IMR-90 (cell line): Measurements from ENCODE around the gene UST. TPM values are rescaled to one million over a fixed set of nuclear protein-coding genes. Genes with fewer than 3 reads are reported as not detected.

Experiments used
- ATAC-seq: fragments of 200-7000 bp; cut with Tn5 transposase; 2 replicates; pipeline ENCODE4 v1.9.1; 2020; ENCODE audit warnings: low read depth, mild to moderate bottlenecking, moderate library complexity
- BruUV-seq: library from RNA; stranded (reverse); fragments of 400-500 nt; replicated peaks from 2 replicates; lab custom pipeline; 2021; lab: Mats Ljungman, UMichigan
- CTCF ChIA-PET: fragments of 300-600 bp; formaldehyde crosslinking; extraction: SDS; loops from one replicate; lab custom pipeline; 2021; ENCODE audit warnings: antibody characterized with exemption; lab: Yijun Ruan, JAX
- POLR2A ChIA-PET: fragments of 300-600 bp; sonication (Branson Sonifier 250); formaldehyde crosslinking; loops from one replicate; lab custom pipeline; 2022; ENCODE audit warnings: antibody characterized with exemption; ENCODE audit not compliant: unreplicated experiment; lab: Charles Lee
- DNase-seq: peaks from one replicate; pipeline ENCODE4 v3.0.0; 2013
- H2AFZ ChIP-seq: replicated peaks from 2 replicates; pipeline ENCODE3; 2013; ENCODE audit warnings: low read length, mild to moderate bottlenecking; ENCODE audit not compliant: poor library complexity
- H2AK5ac ChIP-seq: 2 replicates; pipeline ENCODE4 v1.6.1; 2013; ENCODE audit warnings: low read depth, low read length, inconsistent platforms
- H2AK9ac ChIP-seq: replicated peaks from 2 replicates; pipeline ENCODE3; 2013; ENCODE audit warnings: mild to moderate bottlenecking, low read depth, low read length, moderate library complexity; ENCODE audit not compliant: poor library complexity
- H2BK120ac ChIP-seq: 2 replicates; pipeline ENCODE4 v1.6.1; 2013; ENCODE audit warnings: low read depth, low read length, inconsistent platforms
- H2BK15ac ChIP-seq: 3 replicates; pipeline ENCODE4 v1.6.1; 2013; ENCODE audit warnings: low read depth, low read length, inconsistent platforms
- H2BK20ac ChIP-seq: 2 replicates; pipeline ENCODE4 v1.6.1; 2013; ENCODE audit warnings: low read depth, mild to moderate bottlenecking, inconsistent platforms, low read length, moderate library complexity
- H2BK5ac ChIP-seq: 2 replicates; pipeline ENCODE4 v1.6.1; 2013; ENCODE audit warnings: mild to moderate bottlenecking, low read depth, low read length, inconsistent platforms; ENCODE audit not compliant: poor library complexity, severe bottlenecking
- H3K14ac ChIP-seq: replicated peaks from 2 replicates; pipeline ENCODE4 v1.6.1; 2013; ENCODE audit warnings: low read depth, low read length, inconsistent platforms
- H3K18ac ChIP-seq: 2 replicates; pipeline ENCODE4 v1.6.1; 2013; ENCODE audit warnings: low read depth, low read length, control low read depth
- H3K23ac ChIP-seq: 2 replicates; pipeline ENCODE4 v1.6.1; 2013; ENCODE audit warnings: low read depth, low read length, inconsistent platforms
- H3K27ac ChIP-seq: 2 replicates; pipeline ENCODE4 v1.5.1; 2013; ENCODE audit warnings: mild to moderate bottlenecking, control low read depth, low read length; ENCODE audit not compliant: insufficient read depth
- H3K27me3 ChIP-seq: 2 replicates; pipeline ENCODE4 v1.6.1; 2013; ENCODE audit warnings: low read length; ENCODE audit not compliant: control insufficient read depth, insufficient read depth
- H3K36me3 ChIP-seq: 2 replicates; pipeline ENCODE4 v1.6.1; 2013; ENCODE audit warnings: low read length, mixed read lengths; ENCODE audit not compliant: control insufficient read depth, insufficient read depth
- H3K4ac ChIP-seq: 2 replicates; pipeline ENCODE4 v1.6.1; 2013; ENCODE audit warnings: low read depth, low read length, inconsistent platforms
- H3K4me1 ChIP-seq: 2 replicates; pipeline ENCODE4 v1.6.1; 2013; ENCODE audit warnings: low read length, mixed read lengths; ENCODE audit not compliant: control insufficient read depth, insufficient read depth
- H3K4me2 ChIP-seq: 2 replicates; pipeline ENCODE4 v1.6.1; 2013; ENCODE audit warnings: low read depth, mild to moderate bottlenecking, control low read depth, low read length, moderate library complexity
- H3K4me3 ChIP-seq: 2 replicates; pipeline ENCODE4 v1.5.1; 2013; ENCODE audit warnings: low read depth, mild to moderate bottlenecking, control low read depth, low read length, moderate library complexity; ENCODE audit not compliant: insufficient read depth
- H3K56ac ChIP-seq: 2 replicates; pipeline ENCODE4 v1.6.1; 2013; ENCODE audit warnings: low read length, inconsistent platforms; ENCODE audit not compliant: insufficient read depth; ENCODE audit errors: extremely low read depth
- H3K79me1 ChIP-seq, 2 experiments: 2 replicates each; pipeline ENCODE4 v1.6.1; 2013; ENCODE audit warnings: low read length in 2 of 2, inconsistent platforms in 1 of 2, low read depth in 1 of 2
- H3K9ac ChIP-seq: 2 replicates; pipeline ENCODE4 v1.6.1; 2013; ENCODE audit warnings: low read depth, low read length, control low read depth
- H3K9me1 ChIP-seq: 2 replicates; pipeline ENCODE4 v1.6.1; 2013; ENCODE audit warnings: low read length, inconsistent platforms; ENCODE audit not compliant: insufficient read depth
- H3K9me3 ChIP-seq: 2 replicates; pipeline ENCODE4 v1.6.1; 2013; ENCODE audit warnings: low read length; ENCODE audit not compliant: control insufficient read depth, insufficient read depth
- H4K20me1 ChIP-seq: 2 replicates; pipeline ENCODE4 v1.6.1; 2013; ENCODE audit warnings: low read length, inconsistent platforms; ENCODE audit not compliant: insufficient read depth
- H4K5ac ChIP-seq: 2 replicates; pipeline ENCODE4 v1.6.1; 2013; ENCODE audit warnings: mild to moderate bottlenecking, low read depth, low read length, control low read depth
- H4K8ac ChIP-seq, 2 experiments: 2 replicates each; pipeline ENCODE4 v1.6.1; 2013; ENCODE audit warnings: low read depth in 2 of 2, low read length in 2 of 2, control low read depth in 1 of 2, inconsistent platforms in 1 of 2
- H4K91ac ChIP-seq: 2 replicates; pipeline ENCODE4 v1.6.1; 2013; ENCODE audit warnings: low read depth, low read length, inconsistent platforms; ENCODE audit not compliant: insufficient read depth
- BHLHE40 ChIP-seq: fragments of 150-350 bp; IDR thresholded peaks from 2 replicates; pipeline ENCODE4 v1.6.1; 2016; ENCODE audit warnings: mild to moderate bottlenecking, low read depth, low read length
- CEBPB ChIP-seq: IDR thresholded peaks from 2 replicates; pipeline ENCODE4 v1.6.1; 2012; ENCODE audit warnings: low read depth, low read length, improper control_type of control experiment
- WGBS, 2 experiments: methylation state at CpG; one replicate each; pipeline versions ENCODE4 v1.1.5 to v1.1.7; 2013; ENCODE audit warnings: missing lambda C conversion rate in 2 of 2; ENCODE audit not compliant: insufficient read length in 1 of 2; ENCODE audit errors: extremely low coverage in 2 of 2; 5-methylcytosine and 5-hydroxymethylcytosine counted together
- dilution Hi-C: fragments of 300-500 bp; cut with HindIII; formaldehyde crosslinking; loops from one replicate; pipeline ENCODE4 v1.14.3; 2018; ENCODE audit warnings: low sequenced_read_pairs; ENCODE audit not compliant: unreplicated experiment
- in situ Hi-C: fragments of 300-500 bp; cut with MboI; formaldehyde crosslinking; loops from 3 replicates; pipeline ENCODE4 v1.14.3; 2019; ENCODE audit warnings: low sequenced_read_pairs, inconsistent platforms, mixed read lengths
- intact Hi-C: fragments of 100-400 bp; cut with micrococcal nuclease; formaldehyde crosslinking; loops from 2 replicates; pipeline ENCODE4 v1.10.0; 2022
- polyA plus RNA-seq, 3 experiments: library from polyadenylated mRNA; depleted of rRNA; stranded (reverse); fragments of >200 nt; gene quantifications; 2 replicates each; pipeline ENCODE4 v1.2.3, GENCODE V29; 2012; ENCODE audit warnings: low replicate concordance in 1 of 3
- total RNA-seq: library from RNA; depleted of rRNA; stranded (reverse); fragments of >200 nt; gene quantifications from 2 replicates; pipeline ENCODE4 v1.2.3, GENCODE V29; 2012

The UST gene
- total and polyA plus RNA-seq, 2 of the 4 experiments (the other 2 are of a cell fraction) = 7.7 to 13.8 TPM

DNA sequence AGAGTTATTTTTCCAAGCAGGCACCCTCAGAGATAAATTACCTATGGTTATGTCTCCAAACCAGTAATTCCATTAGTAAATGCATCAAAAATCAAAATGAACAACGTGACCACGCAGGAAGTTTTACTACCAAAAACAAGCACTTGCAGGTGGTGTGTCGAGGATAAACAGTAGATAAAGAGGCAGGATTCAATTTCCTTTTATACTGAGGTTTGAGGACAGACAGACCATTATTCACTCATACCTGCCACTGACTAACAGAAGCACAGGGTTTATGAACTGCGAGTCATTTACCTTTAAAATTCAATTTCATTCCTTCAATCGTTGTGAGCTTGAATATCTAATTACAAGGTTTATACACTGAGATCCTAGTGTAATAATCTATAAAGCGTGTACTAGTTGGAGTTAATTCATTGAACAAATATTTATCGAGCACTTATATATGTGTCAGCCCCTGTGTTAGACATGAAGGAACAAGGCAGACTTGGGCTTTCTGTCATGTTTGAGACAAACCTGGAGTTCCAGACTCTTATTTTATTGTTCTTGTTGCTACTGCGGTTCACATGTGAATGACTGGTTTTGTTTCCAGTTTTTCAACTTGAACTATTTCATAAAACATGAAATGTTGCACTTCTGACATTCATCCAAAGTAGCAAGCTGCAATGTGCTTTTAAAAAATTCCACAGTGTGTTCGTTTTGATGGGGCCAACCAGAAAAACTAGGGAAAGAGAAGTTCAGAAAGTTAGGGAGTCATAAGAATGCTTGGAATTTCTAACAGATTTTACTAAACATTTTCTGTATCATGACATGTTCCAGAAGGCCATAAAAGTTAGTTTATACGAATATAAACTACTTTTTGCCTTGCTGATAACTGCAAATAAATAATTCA is 205.6 kb downstream of the UST start:
- Histone ChIP-seq H2AFZ (no peak overlapping the region), H3K4ac (no peak overlapping the region), H4K8ac (no peak overlapping the region), H2BK15ac (no peak overlapping the region; the same call in 2 of the 3 replicates), H3K27ac (no peak overlapping the region), H2BK120ac (peak overlapping the region; percentile 0; the same call in 1 of the 2 replicates), H3K27me3 (no peaks in the 10 kb centered on the region), H2AK9ac (no peak overlapping the region), H3K4me1 (peaks cover 9% of the 10 kb centered on the region), H3K9me3 (no peaks in the 10 kb centered on the region), H4K5ac (no peak overlapping the region), H3K14ac (no peak overlapping the region), H2BK20ac (0 out of 2 replicates have a peak overlapping the region, but pooled peaks have one; percentile 78), H4K91ac (peak overlapping the region; percentile 6; the same call in 1 of the 2 replicates), H3K79me1 (0 out of 4 replicates have a peak, but pooled peaks cover 0 to 3% of the 10 kb centered on the region in 2 experiments), H3K56ac (no peak overlapping the region), H3K36me3 (no peaks in the 10 kb centered on the region), H3K9ac (no peak overlapping the region), H2BK5ac (peak overlapping the region; percentile 20), H3K4me3 (no peak overlapping the region), H4K20me1 (no peaks in the 10 kb centered on the region), H2AK5ac (no peak overlapping the region), H3K18ac (peak overlapping the region; percentile 32; the same call in 1 of the 2 replicates), H3K9me1 (no peaks in the 10 kb centered on the region), H3K4me2 (peak overlapping the region; percentile 65), H3K23ac (peak overlapping the region; percentile 69; the same call in 1 of the 2 replicates)
- dilution Hi-C loops (no loop called here), in situ Hi-C loops (loop anchor here (5.0 kb wide), 1 partner anchor 375 kb away; no protein-coding TSS in a partner anchor), intact Hi-C loops (loop anchor here (2.0 kb wide), 1 partner anchor 74 kb away; no protein-coding TSS in a partner anchor)
- no TSS peak for BruUV-seq
- WGBS, 2 experiments = no CpG with 5 or more reads among the region's 10 CpGs
- TF ChIP-seq CEBPB = no peak
- TF ChIP-seq BHLHE40 = no peak
- POLR2A ChIA-PET = no interaction called here
- ATAC-seq (peak; percentile 70), DNase-seq (peak; percentile 65)
- CTCF ChIA-PET = interaction anchor here (1.4 kb wide), 1 partner anchor 374 kb away, joined by 5 read pairs; no protein-coding TSS in a partner anchor
